Prostate gland (tissue), 2 donors: ENCODE data around the gene NRXN3.

Experiments
- POLR2AphosphoS5 ChIP-seq: sonication (generic); formaldehyde crosslinking; IDR thresholded peaks from one replicate; pipeline ENCODE4 v1.6.1; 2017; ENCODE audit warnings: antibody characterized with exemption
- TF ChIP-seq, protein P1 (sequence below), 4 experiments: fragments of 200-600 bp in 2 of 4; fragments of 450-650 bp in 2 of 4; sonication (generic) in 2 of 4; IDR thresholded peaks; 1 replicate in 3 of 4; 2 replicates in 1 of 4; pipeline ENCODE4 v1.5.1; 2016 to 2019; ENCODE audit warnings: antibody characterized with exemption in 4 of 4, mild to moderate bottlenecking in 2 of 4, moderate library complexity in 2 of 4

DNA sequence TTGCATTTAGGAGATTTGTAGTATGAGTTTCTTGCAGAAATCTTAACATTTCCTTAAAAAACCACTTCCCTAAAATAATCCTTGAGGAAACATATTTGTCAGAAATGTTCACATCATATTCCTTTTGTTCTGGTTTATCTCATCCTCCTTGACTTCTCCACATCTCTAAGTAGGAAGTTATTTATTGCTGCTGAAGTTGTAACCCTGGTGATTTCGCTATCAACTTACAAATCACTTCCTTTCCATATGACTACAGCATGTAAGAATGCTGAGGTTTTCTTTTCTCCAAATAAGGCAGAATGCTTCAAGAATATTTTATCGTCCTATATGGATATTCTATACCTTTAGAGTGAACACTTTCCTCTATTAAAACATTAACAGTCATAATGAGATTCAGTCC, 751.7 kb downstream of the NRXN3 start:
- TF ChIP-seq, protein P1, sequence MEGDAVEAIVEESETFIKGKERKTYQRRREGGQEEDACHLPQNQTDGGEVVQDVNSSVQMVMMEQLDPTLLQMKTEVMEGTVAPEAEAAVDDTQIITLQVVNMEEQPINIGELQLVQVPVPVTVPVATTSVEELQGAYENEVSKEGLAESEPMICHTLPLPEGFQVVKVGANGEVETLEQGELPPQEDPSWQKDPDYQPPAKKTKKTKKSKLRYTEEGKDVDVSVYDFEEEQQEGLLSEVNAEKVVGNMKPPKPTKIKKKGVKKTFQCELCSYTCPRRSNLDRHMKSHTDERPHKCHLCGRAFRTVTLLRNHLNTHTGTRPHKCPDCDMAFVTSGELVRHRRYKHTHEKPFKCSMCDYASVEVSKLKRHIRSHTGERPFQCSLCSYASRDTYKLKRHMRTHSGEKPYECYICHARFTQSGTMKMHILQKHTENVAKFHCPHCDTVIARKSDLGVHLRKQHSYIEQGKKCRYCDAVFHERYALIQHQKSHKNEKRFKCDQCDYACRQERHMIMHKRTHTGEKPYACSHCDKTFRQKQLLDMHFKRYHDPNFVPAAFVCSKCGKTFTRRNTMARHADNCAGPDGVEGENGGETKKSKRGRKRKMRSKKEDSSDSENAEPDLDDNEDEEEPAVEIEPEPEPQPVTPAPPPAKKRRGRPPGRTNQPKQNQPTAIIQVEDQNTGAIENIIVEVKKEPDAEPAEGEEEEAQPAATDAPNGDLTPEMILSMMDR (IDR thresholded peaks at IDR 0.05) = no peak
- TF ChIP-seq POLR2AphosphoS5 = no peak
